ENCODE results near the gene ABHD16B.

GRCh38 chr20:63911176-63911575 is 49.9 kb downstream of the ABHD16B start:
- TF ChIP-seq ZNF724P (CRISPR knock-in tag; IDR thresholded peaks at IDR 0.05; ENCODE audit: borderline replicate concordance) (no peak), ZNF768 (CRISPR knock-in tag; IDR thresholded peaks at IDR 0.05) (no peak), RFX5 (IDR thresholded peaks at IDR 0.05; ENCODE audit: low read depth, low read length) (no peak), ZNF274 (CRISPR knock-in tag; IDR thresholded peaks at IDR 0.05) (no peak), CEBPB (IDR thresholded peaks at IDR 0.05; ENCODE audit: borderline replicate concordance, low read depth, low read length) (no peak), EEA1 (CRISPR knock-in tag; IDR thresholded peaks at IDR 0.05; ENCODE audit: borderline replicate concordance) (no peak), TOPORS (CRISPR knock-in tag; IDR thresholded peaks at IDR 0.05) (no peak), EZH2 (conservative IDR thresholded peaks at IDR 0.05; ENCODE audit: low read depth, low read length) (no peak), IRF1 (CRISPR knock-in tag; IDR thresholded peaks at IDR 0.05; ENCODE audit: low read depth) (no peak), ZNF740 (CRISPR knock-in tag; IDR thresholded peaks at IDR 0.05) (no peak), JUN (CRISPR knock-in tag; IDR thresholded peaks at IDR 0.05) (no peak), CTCF (CRISPR knock-in tag; IDR thresholded peaks at IDR 0.05) (no peak)

Data from HepG2 (cell line).